K562 (cell line): ENCODE results near the gene C1RL. TPM values are rescaled to one million over a fixed set of nuclear protein-coding genes. Genes with fewer than 3 reads are reported as not detected.

Source experiments
- CHD1 ChIP-seq: fragments of 200-600 bp; sonication (generic); IDR thresholded peaks from one replicate; pipeline ENCODE4 v1.6.1; 2012; ENCODE audit warnings: mild to moderate bottlenecking, moderate library complexity, low read length, inconsistent platforms
- EP300 ChIP-seq: IDR thresholded peaks from 2 replicates; pipeline ENCODE4 v1.6.1; 2012; ENCODE audit warnings: low read length, improper control_type of control experiment
- GTF2E2 ChIP-seq: fragments of 200-800 bp; sonication (Bioruptor generic); IDR thresholded peaks from 2 replicates; pipeline ENCODE4 v1.6.1; 2016; ENCODE audit warnings: missing genetic modification characterization, missing compliant biosample characterization
- MAFK ChIP-seq: IDR thresholded peaks from 2 replicates; pipeline ENCODE4 v1.6.1; 2011; ENCODE audit warnings: low read length, improper control_type of control experiment
- NFE2 ChIP-seq: IDR thresholded peaks from 2 replicates; pipeline ENCODE4 v1.6.1; 2014; ENCODE audit warnings: antibody characterized with exemption, low read depth
- POLR3G ChIP-seq: IDR thresholded peaks from 2 replicates; pipeline ENCODE4 v1.6.1; 2011; ENCODE audit not compliant: insufficient read length, insufficient replicate concordance; ENCODE audit errors: extremely low read depth
- RBM14 ChIP-seq: fragments of 200-400 bp; formaldehyde crosslinking; IDR thresholded peaks from 2 replicates; pipeline ENCODE4 v1.6.1; 2018; ENCODE audit warnings: low read depth, mild to moderate bottlenecking, low read length, moderate library complexity, borderline replicate concordance; ENCODE audit not compliant: insufficient read depth
- SLC30A9 ChIP-seq: fragments of 250-450 bp; sonication (Bioruptor Pico); IDR thresholded peaks from 2 replicates; pipeline ENCODE4 v1.8.0; 2022; ENCODE audit warnings: mild to moderate bottlenecking, moderate library complexity
- ZBTB17 ChIP-seq: fragments of 450-650 bp; formaldehyde crosslinking; IDR thresholded peaks from 2 replicates; pipeline ENCODE4 v1.4.0; 2020; ENCODE audit warnings: mild to moderate bottlenecking
- polyA plus RNA-seq, 8 experiments: library from polyadenylated mRNA; depleted of rRNA in 4 of 8; stranded (reverse) in 5 of 8; unstranded in 3 of 8; fragments of >200 nt; fragmentation: Nextera tagmentation in 2 of 8; fragmentation: Illumina TruSeq in 1 of 8; extraction: Ambion mirVana in 2 of 8; extraction: Trizol in 1 of 8; gene quantifications; 2 replicates each; pipeline versions ENCODE4 v1.2.1 to v1.2.3, GENCODE V29; 2011 to 2014; ENCODE audit warnings: inconsistent platforms in 1 of 8, missing spikeins in 1 of 8
- total RNA-seq, 7 experiments: library from RNA; depleted of rRNA in 6 of 7; stranded (reverse); fragments of >200 nt in 6 of 7; fragmentation: Illumina TruSeq in 2 of 7; extraction: Trizol in 2 of 7; gene quantifications; 2 replicates each; pipeline versions ENCODE4 v1.2.1 to v1.2.3, GENCODE V29; 2011 to 2021; ENCODE audit warnings: low replicate concordance in 1 of 7
- TF ChIP-seq, protein P1 (sequence below), 2 experiments: IDR thresholded peaks; 2 replicates each; pipeline ENCODE4 v1.6.1; 2012; ENCODE audit warnings: improper control_type of control experiment in 2 of 2, low read depth in 2 of 2, low read length in 2 of 2, borderline replicate concordance in 1 of 2

The C1RL gene
- total and polyA plus RNA-seq, 9 of the 15 experiments (the other 6 are each of a cell fraction or from before 2014, with no cell fraction given), result 1.4 to 10.7 (median 8.0) TPM

GRCh38 chr12:7065073-7065623 lies 43.9 kb downstream of the C1RL start (continued):
- TF ChIP-seq, protein P1, sequence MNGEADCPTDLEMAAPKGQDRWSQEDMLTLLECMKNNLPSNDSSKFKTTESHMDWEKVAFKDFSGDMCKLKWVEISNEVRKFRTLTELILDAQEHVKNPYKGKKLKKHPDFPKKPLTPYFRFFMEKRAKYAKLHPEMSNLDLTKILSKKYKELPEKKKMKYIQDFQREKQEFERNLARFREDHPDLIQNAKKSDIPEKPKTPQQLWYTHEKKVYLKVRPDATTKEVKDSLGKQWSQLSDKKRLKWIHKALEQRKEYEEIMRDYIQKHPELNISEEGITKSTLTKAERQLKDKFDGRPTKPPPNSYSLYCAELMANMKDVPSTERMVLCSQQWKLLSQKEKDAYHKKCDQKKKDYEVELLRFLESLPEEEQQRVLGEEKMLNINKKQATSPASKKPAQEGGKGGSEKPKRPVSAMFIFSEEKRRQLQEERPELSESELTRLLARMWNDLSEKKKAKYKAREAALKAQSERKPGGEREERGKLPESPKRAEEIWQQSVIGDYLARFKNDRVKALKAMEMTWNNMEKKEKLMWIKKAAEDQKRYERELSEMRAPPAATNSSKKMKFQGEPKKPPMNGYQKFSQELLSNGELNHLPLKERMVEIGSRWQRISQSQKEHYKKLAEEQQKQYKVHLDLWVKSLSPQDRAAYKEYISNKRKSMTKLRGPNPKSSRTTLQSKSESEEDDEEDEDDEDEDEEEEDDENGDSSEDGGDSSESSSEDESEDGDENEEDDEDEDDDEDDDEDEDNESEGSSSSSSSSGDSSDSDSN (IDR thresholded peaks at IDR 0.05; ENCODE audit: borderline replicate concordance in 1 of 2, low read depth in 2 of 2, low read length in 2 of 2), result no peak
- TF ChIP-seq MAFK (peak; percentile 35; the same call in 1 of the 2 replicates), RBM14 (no peak), CHD1 (no peak), POLR3G (no peak), GTF2E2 (tag) (no peak), SLC30A9 (CRISPR knock-in tag) (no peak), EP300 (no peak), ZBTB17 (CRISPR knock-in tag) (no peak), NFE2 (no peak)
- TF ChIP-seq, all 486 proteins: peak for 5
